Loucy (cell line): ENCODE results near the gene TBX19.

Experiments
- H2AFZ ChIP-seq: fragments of 200-600 bp; sonication (generic); 2 replicates; pipeline ENCODE4 v1.6.0; 2016; ENCODE audit warnings: antibody characterized with exemption, mild to moderate bottlenecking, low read length, moderate library complexity
- H3F3A ChIP-seq: fragments of 200-600 bp; 2 replicates; pipeline ENCODE4 v1.6.0; 2016; ENCODE audit warnings: antibody characterized with exemption, low read depth, mild to moderate bottlenecking
- H3K27me3 ChIP-seq: fragments of 200-600 bp; sonication (generic); 2 replicates; pipeline ENCODE4 v1.6.1; 2014; ENCODE audit warnings: low read length, mild to moderate bottlenecking; ENCODE audit not compliant: insufficient read depth, poor library complexity, severe bottlenecking
- H3K36me3 ChIP-seq: fragments of 200-600 bp; sonication (generic); 2 replicates; pipeline ENCODE4 v1.6.1; 2016; ENCODE audit warnings: low read length; ENCODE audit not compliant: insufficient read depth
- H3K4me1 ChIP-seq: fragments of 200-600 bp; sonication (generic); 2 replicates; pipeline ENCODE4 v1.5.1; 2014; ENCODE audit warnings: low read length, mild to moderate bottlenecking; ENCODE audit not compliant: insufficient read depth, poor library complexity, severe bottlenecking
- H3K4me2 ChIP-seq: fragments of 200-600 bp; sonication (generic); 2 replicates; pipeline ENCODE4 v1.6.0; 2014; ENCODE audit warnings: antibody characterized with exemption, low read length, low read depth, mild to moderate bottlenecking; ENCODE audit not compliant: poor library complexity, severe bottlenecking
- H3K4me3 ChIP-seq: fragments of 200-600 bp; sonication (generic); 2 replicates; pipeline ENCODE4 v1.5.1; 2014; ENCODE audit warnings: low read length, mild to moderate bottlenecking, mixed read lengths; ENCODE audit not compliant: poor library complexity, severe bottlenecking
- H3K79me2 ChIP-seq: fragments of 200-600 bp; sonication (generic); 2 replicates; pipeline ENCODE4 v1.6.1; 2014; ENCODE audit warnings: low read length; ENCODE audit not compliant: insufficient read depth
- H3K9ac ChIP-seq: fragments of 200-600 bp; sonication (generic); 2 replicates; pipeline ENCODE4 v1.6.0; 2014; ENCODE audit warnings: mild to moderate bottlenecking, low read depth, low read length, moderate library complexity; ENCODE audit not compliant: poor library complexity, severe bottlenecking
- H3K9me2 ChIP-seq: fragments of 200-600 bp; sonication (generic); replicated peaks from 2 replicates; pipeline ENCODE4 v1.6.1; 2016; ENCODE audit warnings: low read depth, low read length, mixed read lengths
- H3K9me3 ChIP-seq: fragments of 200-600 bp; sonication (generic); 2 replicates; pipeline ENCODE4 v1.6.1; 2014; ENCODE audit warnings: mild to moderate bottlenecking, antibody characterized with exemption, low read length, low read depth; ENCODE audit not compliant: insufficient read depth
- H4K20me1 ChIP-seq: fragments of 200-600 bp; sonication (generic); 2 replicates; pipeline ENCODE4 v1.6.0; 2014; ENCODE audit warnings: antibody characterized with exemption, low read length, mild to moderate bottlenecking; ENCODE audit not compliant: insufficient read depth, poor library complexity, severe bottlenecking
- EZH2phosphoT487 ChIP-seq: fragments of 200-600 bp; IDR thresholded peaks from 2 replicates; pipeline ENCODE4 v1.6.1; 2018; ENCODE audit warnings: antibody characterized with exemption, mild to moderate bottlenecking, moderate library complexity, borderline replicate concordance
- TF ChIP-seq, protein P1 (sequence below): fragments of 200-600 bp; sonication (generic); conservative IDR thresholded peaks from 2 replicates; pipeline ENCODE4 v1.5.1; 2014; ENCODE audit warnings: mild to moderate bottlenecking, antibody characterized with exemption, low read length

Gene TBX19

GRCh38 chr1:168360151-168361021 is 79.7 kb downstream of the TBX19 start:
- Histone ChIP-seq H3K4me1 (peaks cover 23% of the 10 kb centered on the region), H3K27me3 (no peaks in the 10 kb centered on the region), H3K36me3 (no peaks in the 10 kb centered on the region), H3K79me2 (no peaks in the 10 kb centered on the region), H4K20me1 (no peaks in the 10 kb centered on the region), H3K9ac (no peak overlapping the region), H3F3A (no peaks in the 10 kb centered on the region), H3K9me3 (no peaks in the 10 kb centered on the region), H2AFZ (no peak overlapping the region), H3K9me2 (no peaks in the 10 kb centered on the region), H3K4me3 (no peak overlapping the region), H3K4me2 (no peak overlapping the region)
- TF ChIP-seq, protein P1, sequence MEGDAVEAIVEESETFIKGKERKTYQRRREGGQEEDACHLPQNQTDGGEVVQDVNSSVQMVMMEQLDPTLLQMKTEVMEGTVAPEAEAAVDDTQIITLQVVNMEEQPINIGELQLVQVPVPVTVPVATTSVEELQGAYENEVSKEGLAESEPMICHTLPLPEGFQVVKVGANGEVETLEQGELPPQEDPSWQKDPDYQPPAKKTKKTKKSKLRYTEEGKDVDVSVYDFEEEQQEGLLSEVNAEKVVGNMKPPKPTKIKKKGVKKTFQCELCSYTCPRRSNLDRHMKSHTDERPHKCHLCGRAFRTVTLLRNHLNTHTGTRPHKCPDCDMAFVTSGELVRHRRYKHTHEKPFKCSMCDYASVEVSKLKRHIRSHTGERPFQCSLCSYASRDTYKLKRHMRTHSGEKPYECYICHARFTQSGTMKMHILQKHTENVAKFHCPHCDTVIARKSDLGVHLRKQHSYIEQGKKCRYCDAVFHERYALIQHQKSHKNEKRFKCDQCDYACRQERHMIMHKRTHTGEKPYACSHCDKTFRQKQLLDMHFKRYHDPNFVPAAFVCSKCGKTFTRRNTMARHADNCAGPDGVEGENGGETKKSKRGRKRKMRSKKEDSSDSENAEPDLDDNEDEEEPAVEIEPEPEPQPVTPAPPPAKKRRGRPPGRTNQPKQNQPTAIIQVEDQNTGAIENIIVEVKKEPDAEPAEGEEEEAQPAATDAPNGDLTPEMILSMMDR, result no peak
- no peak for TF ChIP-seq EZH2phosphoT487

DNA sequence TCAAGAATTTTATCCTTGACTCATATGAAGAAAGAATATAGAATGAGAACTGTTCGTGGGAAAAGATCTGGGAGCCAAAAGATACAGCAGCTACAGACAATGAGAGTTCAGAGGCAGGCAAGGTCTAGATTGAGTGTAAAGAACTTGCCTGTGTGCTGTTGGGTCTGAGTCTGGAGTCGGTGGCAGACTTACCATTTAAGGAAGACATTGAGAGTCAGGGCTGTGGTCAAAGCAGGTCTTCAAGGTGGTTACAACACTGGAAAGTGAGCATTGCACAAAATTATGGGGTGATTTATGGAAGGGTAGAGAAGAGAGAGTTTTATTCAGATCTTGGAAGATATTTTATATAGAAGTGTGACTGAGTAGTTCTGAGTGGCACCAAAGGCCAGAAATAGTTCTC is 80.6 kb downstream of the TBX19 start:
- no peaks in the 10 kb centered on the region for H3F3A ChIP-seq
- peaks cover 23% of the 10 kb centered on the region for H3K4me1 ChIP-seq
- H3K79me2 ChIP-seq, result no peaks in the 10 kb centered on the region
- TF ChIP-seq, protein P1, result no peak
- TF ChIP-seq EZH2phosphoT487, result no peak
- H3K9me3 ChIP-seq, result no peaks in the 10 kb centered on the region
- H3K9me2 ChIP-seq, result no peaks in the 10 kb centered on the region
- no peak overlapping the region for H3K9ac ChIP-seq
- no peaks in the 10 kb centered on the region for H4K20me1 ChIP-seq
- H3K4me2 ChIP-seq, result no peak overlapping the region
- no peaks in the 10 kb centered on the region for H3K27me3 ChIP-seq
- H3K36me3 ChIP-seq, result no peaks in the 10 kb centered on the region
- H3K4me3 ChIP-seq, result no peak overlapping the region
- 0 out of 2 replicates have a peak overlapping the region, but pooled peaks have one; percentile 26 for H2AFZ ChIP-seq

- no peaks in the 10 kb centered on the region for H3K9me3 ChIP-seq
- peaks cover 23% of the 10 kb centered on the region for H3K4me1 ChIP-seq
- peak overlapping the region; percentile 16; the same call in 1 of the 2 replicates for H2AFZ ChIP-seq
- TF ChIP-seq, protein P1, result peak; percentile 56
- TF ChIP-seq EZH2phosphoT487, result no peak
- H3K27me3 ChIP-seq, result no peaks in the 10 kb centered on the region
- H3K9me2 ChIP-seq, result no peaks in the 10 kb centered on the region
- H3K4me2 ChIP-seq, result peak overlapping the region; percentile 49
- H3K4me3 ChIP-seq, result peak overlapping the region; percentile 31
- H4K20me1 ChIP-seq, result no peaks in the 10 kb centered on the region
- H3K79me2 ChIP-seq, result no peaks in the 10 kb centered on the region
- H3F3A ChIP-seq, result no peaks in the 10 kb centered on the region
- peak overlapping the region; percentile 45 for H3K9ac ChIP-seq
- H3K36me3 ChIP-seq, result no peaks in the 10 kb centered on the region
These were observed 82.3 kb downstream of the TBX19 start for GRCh38 chr1:168362991-168363390.
